Measurements from ENCODE around the gene TMEM59L.

- no peak for TF ChIP-seq EZH2 (IDR thresholded peaks at IDR 0.05; ENCODE audit: borderline replicate concordance, insufficient read depth, low read depth, low read length, poor library complexity, severe bottlenecking)
- TF ChIP-seq, protein P1, sequence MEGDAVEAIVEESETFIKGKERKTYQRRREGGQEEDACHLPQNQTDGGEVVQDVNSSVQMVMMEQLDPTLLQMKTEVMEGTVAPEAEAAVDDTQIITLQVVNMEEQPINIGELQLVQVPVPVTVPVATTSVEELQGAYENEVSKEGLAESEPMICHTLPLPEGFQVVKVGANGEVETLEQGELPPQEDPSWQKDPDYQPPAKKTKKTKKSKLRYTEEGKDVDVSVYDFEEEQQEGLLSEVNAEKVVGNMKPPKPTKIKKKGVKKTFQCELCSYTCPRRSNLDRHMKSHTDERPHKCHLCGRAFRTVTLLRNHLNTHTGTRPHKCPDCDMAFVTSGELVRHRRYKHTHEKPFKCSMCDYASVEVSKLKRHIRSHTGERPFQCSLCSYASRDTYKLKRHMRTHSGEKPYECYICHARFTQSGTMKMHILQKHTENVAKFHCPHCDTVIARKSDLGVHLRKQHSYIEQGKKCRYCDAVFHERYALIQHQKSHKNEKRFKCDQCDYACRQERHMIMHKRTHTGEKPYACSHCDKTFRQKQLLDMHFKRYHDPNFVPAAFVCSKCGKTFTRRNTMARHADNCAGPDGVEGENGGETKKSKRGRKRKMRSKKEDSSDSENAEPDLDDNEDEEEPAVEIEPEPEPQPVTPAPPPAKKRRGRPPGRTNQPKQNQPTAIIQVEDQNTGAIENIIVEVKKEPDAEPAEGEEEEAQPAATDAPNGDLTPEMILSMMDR (IDR thresholded peaks at IDR 0.05) = no peak
These were observed 25.3 kb downstream of the TMEM59L start for GRCh38 chr19:18637673-18638630.
